Renal cortical epithelial cell (primary cell): ENCODE results near the gene SMYD3. TPM values are rescaled to one million over a fixed set of nuclear protein-coding genes. Genes with fewer than 3 reads are reported as not detected.

Experiments used
- DNase-seq: peaks from one replicate; pipeline ENCODE4 v3.0.0-alpha.2; 2011; ENCODE audit warnings: low read depth
- total RNA-seq: library from RNA; depleted of rRNA; stranded (reverse); fragments of >200 nt; gene quantifications from 2 replicates; pipeline ENCODE4 v1.2.3, GENCODE V29; 2014

SMYD3 gene
- total RNA-seq, 1 donor from 2014 or later = 29.5 TPM

- no peak for DNase-seq
Observed at GRCh38 chr1:245873068-245873467, 634.0 kb downstream of the SMYD3 start.

GRCh38 chr1:245872475-245872874 is 634.6 kb downstream of the SMYD3 start:
- DNase-seq = no peak

- DNase-seq = peak; percentile 41
Observed at GRCh38 chr1:245871915-245872314, 635.2 kb downstream of the SMYD3 start.

- DNase-seq = no peak
Observed at GRCh38 chr1:245871191-245871590, 635.9 kb downstream of the SMYD3 start.

- no peak for DNase-seq
Observed at GRCh38 chr1:245870698-245871097, 636.4 kb downstream of the SMYD3 start.

- DNase-seq = no peak
Observed at GRCh38 chr1:245869847-245870246, 637.2 kb downstream of the SMYD3 start.

GRCh38 chr1:245867738-245868137 is 639.3 kb downstream of the SMYD3 start:
- no peak for DNase-seq

GRCh38 chr1:245864872-245865271 is 642.2 kb downstream of the SMYD3 start:
- no peak for DNase-seq

- DNase-seq = peak; percentile 95
Observed at GRCh38 chr1:245863566-245864184, 643.4 kb downstream of the SMYD3 start.

- DNase-seq = no peak
Observed at GRCh38 chr1:245862812-245863540, 644.1 kb downstream of the SMYD3 start.

- DNase-seq = peak; percentile 34
Observed at GRCh38 chr1:245860657-245861544, 646.2 kb downstream of the SMYD3 start.

- peak; percentile 56 for DNase-seq
Observed at GRCh38 chr1:245859493-245860114, 647.5 kb downstream of the SMYD3 start.

- no peak for DNase-seq
Observed at GRCh38 chr1:245858722-245859492, 648.2 kb downstream of the SMYD3 start.

- no peak for DNase-seq
Observed at GRCh38 chr1:245858022-245858721, 648.9 kb downstream of the SMYD3 start.

- peak; percentile 92 for DNase-seq
Observed at GRCh38 chr1:245856944-245857531, 650.0 kb downstream of the SMYD3 start.

- DNase-seq = peak; percentile 41
Observed at GRCh38 chr1:245855846-245856730, 651.0 kb downstream of the SMYD3 start.

- no peak for DNase-seq
Observed at GRCh38 chr1:245853291-245853690, 653.8 kb downstream of the SMYD3 start.

- DNase-seq = no peak
Observed at GRCh38 chr1:245843101-245843500, 664.0 kb downstream of the SMYD3 start.

- DNase-seq = no peak
Observed at GRCh38 chr1:245842106-245842505, 665.0 kb downstream of the SMYD3 start.
